K562 (cell line): ENCODE data around the gene TUBB4B. TPM values are rescaled to one million over a fixed set of nuclear protein-coding genes. Genes with fewer than 3 reads are reported as not detected.
A peak's percentile ranks its signal among the peaks of the same experiment; 100 is the strongest.

Source experiments
- ATAC-seq: fragments of 200-7000 bp; cut with Tn5 transposase; 3 replicates; pipeline ENCODE4 v1.9.1; 2020; ENCODE audit warnings: moderate library complexity
- BruUV-seq: library from RNA; stranded (reverse); fragments of 400-500 nt; replicated peaks from 2 replicates; lab custom pipeline; 2021; lab: Mats Ljungman, UMichigan
- CTCF ChIA-PET: fragments of 300-600 bp; formaldehyde crosslinking; extraction: SDS; loops from one replicate; lab custom pipeline; 2021; ENCODE audit warnings: low intra/inter-chr PET ratio; lab: Yijun Ruan, JAX
- POLR2A ChIA-PET: fragments of 300-600, 350-650 bp; sonication (Branson Sonifier 250); formaldehyde crosslinking; extraction: SDS; loops from one replicate; lab custom pipeline; 2021; ENCODE audit warnings: antibody characterized with exemption, inconsistent platforms; lab: Yijun Ruan, JAX
- DNase-seq, 4 experiments: peaks; one replicate each; pipeline versions ENCODE4 v3.0.0 to v3.0.0-alpha.2; 2011 to 2018; ENCODE audit warnings: low spot score in 3 of 4, mixed read lengths in 3 of 4; ENCODE audit errors: extremely low read depth in 1 of 4
- FAIRE-seq: peaks from 2 replicates; lab custom pipeline; 2011; peaks lifted over from hg19 to GRCh38; lab: Jason Lieb, UNC
- H2AFZ ChIP-seq: 2 replicates; pipeline ENCODE4 v1.6.0; 2011; ENCODE audit warnings: low read depth, low read length, control low read depth, inconsistent platforms
- H3K27ac ChIP-seq: fragments of 200-600 bp; 3 replicates; pipeline ENCODE4 v1.8.0; 2011; ENCODE audit warnings: low read depth, mild to moderate bottlenecking, control low read depth, inconsistent platforms, low read length, moderate library complexity, mixed read lengths; ENCODE audit errors: extremely low read depth
- H3K27me3 ChIP-seq, 2 experiments: fragments of 300-600 bp in 1 of 2; 2 replicates in 1 of 2; 3 replicates in 1 of 2; pipeline versions ENCODE4 v1.6.0 to v1.8.0; 2011; ENCODE audit warnings: inconsistent platforms in 2 of 2, low read length in 2 of 2, mild to moderate bottlenecking in 1 of 2, mixed read lengths in 1 of 2, moderate library complexity in 1 of 2; ENCODE audit not compliant: control insufficient read depth in 2 of 2, insufficient read depth in 2 of 2
- H3K36me3 ChIP-seq: fragments of 300-600 bp; 3 replicates; pipeline ENCODE4 v1.8.0; 2011; ENCODE audit warnings: mild to moderate bottlenecking, low read length, inconsistent platforms; ENCODE audit not compliant: control insufficient read depth, insufficient read depth
- H3K4me1 ChIP-seq, 2 experiments: fragments of 200-600 bp in 1 of 2; replicated peaks in 1 of 2; 2 replicates in 1 of 2; 3 replicates in 1 of 2; pipeline versions ENCODE4 v1.5.1 to v1.8.0; 2011; ENCODE audit warnings: inconsistent platforms in 2 of 2, low read length in 2 of 2, mild to moderate bottlenecking in 1 of 2, mixed read lengths in 1 of 2, moderate library complexity in 1 of 2; ENCODE audit not compliant: control insufficient read depth in 2 of 2, insufficient read depth in 2 of 2
- H3K4me2 ChIP-seq: 2 replicates; pipeline ENCODE4 v1.6.1; 2011; ENCODE audit warnings: low read length, control low read depth, inconsistent platforms, mixed read lengths; ENCODE audit not compliant: insufficient read depth
- H3K4me3 ChIP-seq: fragments of 200-600 bp; sonication (generic), shearing (Covaris generic); 2 replicates; pipeline ENCODE4 v1.5.1; 2016; ENCODE audit warnings: control low read depth, inconsistent platforms
- H3K79me2 ChIP-seq: fragments of 200-600 bp; 3 replicates; pipeline ENCODE4 v1.8.0; 2011; ENCODE audit warnings: low read length, inconsistent platforms; ENCODE audit not compliant: control insufficient read depth, insufficient read depth
- H3K9ac ChIP-seq, 2 experiments: 2 replicates each; pipeline versions ENCODE4 v1.6.0 to v1.6.1; 2011; ENCODE audit warnings: low read depth in 2 of 2, low read length in 2 of 2, control low read depth in 1 of 2, inconsistent platforms in 1 of 2, mild to moderate bottlenecking in 1 of 2, mixed read lengths in 1 of 2; ENCODE audit not compliant: insufficient read depth in 1 of 2
- H3K9me1 ChIP-seq: one replicate; pipeline ENCODE4 v1.6.0; 2011; ENCODE audit warnings: inconsistent platforms, mild to moderate bottlenecking, low read length, moderate library complexity; ENCODE audit not compliant: control insufficient read depth, insufficient read depth
- H3K9me3 ChIP-seq: replicated peaks from 2 replicates; pipeline ENCODE4 v1.5.1; 2011; ENCODE audit warnings: low read depth, low read length, inconsistent platforms; ENCODE audit not compliant: control insufficient read depth, insufficient read depth
- H4K20me1 ChIP-seq: replicated peaks from 2 replicates; pipeline ENCODE4 v1.6.1; 2011; ENCODE audit warnings: low read length, inconsistent platforms, mixed read lengths; ENCODE audit not compliant: control insufficient read depth, insufficient read depth
- GTF2F1 ChIP-seq: IDR thresholded peaks from 2 replicates; pipeline ENCODE4 v1.6.1; 2011; ENCODE audit warnings: low read depth, low read length, improper control_type of control experiment
- SP1 ChIP-seq: sonication (generic); formaldehyde crosslinking; IDR thresholded peaks from 2 replicates; pipeline ENCODE4 v1.8.1; 2022; ENCODE audit warnings: mild to moderate bottlenecking, missing genetic modification reagents
- WGBS: fragments of 100-300 bp; shearing (Covaris generic); methylation state at CpG from one replicate; pipeline ENCODE4 v1.1.6; 2016; ENCODE audit warnings: low coverage, mixed read lengths; ENCODE audit not compliant: insufficient coverage; ENCODE audit errors: missing lambda C conversion rate; 5-methylcytosine and 5-hydroxymethylcytosine counted together
- in situ Hi-C: fragments of 300-500 bp; cut with MboI; formaldehyde crosslinking; loops from 4 replicates; pipeline ENCODE4 v1.15.0; 2018; ENCODE audit warnings: inconsistent platforms, mixed read lengths
- intact Hi-C: fragments of 100-400 bp; cut with micrococcal nuclease; formaldehyde crosslinking; loops from 2 replicates; pipeline ENCODE4 v1.14.2; 2022
- polyA plus RNA-seq, 8 experiments: library from polyadenylated mRNA; depleted of rRNA in 4 of 8; stranded (reverse) in 5 of 8; unstranded in 3 of 8; fragments of >200 nt; fragmentation: Nextera tagmentation in 2 of 8; fragmentation: Illumina TruSeq in 1 of 8; extraction: Ambion mirVana in 2 of 8; extraction: Trizol in 1 of 8; gene quantifications; 2 replicates each; pipeline versions ENCODE4 v1.2.1 to v1.2.3, GENCODE V29; 2011 to 2014; ENCODE audit warnings: inconsistent platforms in 1 of 8, missing spikeins in 1 of 8
- total RNA-seq, 7 experiments: library from RNA; depleted of rRNA in 6 of 7; stranded (reverse); fragments of >200 nt in 6 of 7; fragmentation: Illumina TruSeq in 2 of 7; extraction: Trizol in 2 of 7; gene quantifications; 2 replicates each; pipeline versions ENCODE4 v1.2.1 to v1.2.3, GENCODE V29; 2011 to 2021; ENCODE audit warnings: low replicate concordance in 1 of 7
- TF ChIP-seq, protein P1 (sequence below): fragments of 450-650 bp; formaldehyde crosslinking; IDR thresholded peaks from 2 replicates; pipeline ENCODE4 v1.4.0; 2020; ENCODE audit warnings: mild to moderate bottlenecking, moderate library complexity

Gene TUBB4B
- total and polyA plus RNA-seq, 9 of the 15 experiments (the other 6 are each of a cell fraction or from before 2014, with no cell fraction given), result 24.1 to 443 (median 268) TPM

- TF ChIP-seq, protein P1, sequence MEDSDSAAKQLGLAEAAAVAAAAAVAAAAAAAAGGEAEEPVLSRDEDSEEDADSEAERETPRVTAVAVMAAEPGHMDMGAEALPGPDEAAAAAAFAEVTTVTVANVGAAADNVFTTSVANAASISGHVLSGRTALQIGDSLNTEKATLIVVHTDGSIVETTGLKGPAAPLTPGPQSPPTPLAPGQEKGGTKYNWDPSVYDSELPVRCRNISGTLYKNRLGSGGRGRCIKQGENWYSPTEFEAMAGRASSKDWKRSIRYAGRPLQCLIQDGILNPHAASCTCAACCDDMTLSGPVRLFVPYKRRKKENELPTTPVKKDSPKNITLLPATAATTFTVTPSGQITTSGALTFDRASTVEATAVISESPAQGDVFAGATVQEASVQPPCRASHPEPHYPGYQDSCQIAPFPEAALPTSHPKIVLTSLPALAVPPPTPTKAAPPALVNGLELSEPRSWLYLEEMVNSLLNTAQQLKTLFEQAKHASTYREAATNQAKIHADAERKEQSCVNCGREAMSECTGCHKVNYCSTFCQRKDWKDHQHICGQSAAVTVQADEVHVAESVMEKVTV (CRISPR knock-in tag), result no peak
These were observed 27.7 kb upstream of the TUBB4B start (continued) for GRCh38 chr9:137213160-137214060.

- in situ Hi-C loops (no loop called here), intact Hi-C loops (no loop called here)
- Histone ChIP-seq H3K79me2 (peaks cover 18% of the 10 kb centered on the region; the same call in 2 of the 3 replicates), H3K4me3 (no peak overlapping the region), H3K27ac (no peak overlapping the region), H3K4me1 (peaks cover 25 to 73% of the 10 kb centered on the region in 2 experiments), H4K20me1 (peaks cover 3% of the 10 kb centered on the region; the same call in 1 of the 2 replicates), H3K9me1 (no peaks in the 10 kb centered on the region), H3K9me3 (no peaks in the 10 kb centered on the region), H3K36me3 (peaks cover 43% of the 10 kb centered on the region; the same call in 2 of the 3 replicates), H2AFZ (no peak overlapping the region), H3K4me2 (no peak overlapping the region), H3K27me3 (no peaks in the 10 kb centered on the region), H3K9ac (no peak overlapping the region; a peak in 1 of 4 replicates)
- DNase-seq, result no peak
- no peak for TF ChIP-seq GTF2F1
- 0 out of 2 replicates have a peak, but pooled peaks have one; percentile 21 for TF ChIP-seq SP1 (CRISPR knock-in tag)
- ChIA-PET CTCF (no interaction called here), POLR2A (interaction anchor here (0.7 to 1.2 kb wide), 3 partner anchors 26 to 31 kb away, joined by 3 to 4 read pairs (median 3); partner anchors contain the start of gene TUBB4B)
- ATAC-seq, result no peak
- 84% methylated on average over 18 of the region's 19 CpGs for WGBS
- BruUV-seq, result no TSS peak
- FAIRE-seq, result no peak
These were observed 26.5 kb upstream of the TUBB4B start for GRCh38 chr9:137214620-137215019.
